SU-DHL-6 (cell line): ENCODE measurements around the gene MOB3B.

ENCODE experiments used
- H2AFZ ChIP-seq: fragments of 200-600 bp; sonication (generic); 2 replicates; pipeline ENCODE4 v1.6.1; 2014; ENCODE audit warnings: low read depth, mild to moderate bottlenecking, moderate library complexity, mixed read lengths, antibody characterized with exemption, low read length; ENCODE audit not compliant: severe bottlenecking
- H3F3A ChIP-seq: fragments of 200-600 bp; shearing (Covaris generic); 2 replicates; pipeline ENCODE4 v1.6.0; 2016; ENCODE audit warnings: antibody characterized with exemption, mild to moderate bottlenecking; ENCODE audit not compliant: insufficient read depth
- H3K27ac ChIP-seq: fragments of 200-600 bp; sonication (generic); 2 replicates; pipeline ENCODE4 v1.5.1; 2016; ENCODE audit warnings: low read depth, mild to moderate bottlenecking, low read length, moderate library complexity, mixed read lengths
- H3K27me3 ChIP-seq: fragments of 200-600 bp; sonication (generic), shearing (Covaris generic); 2 replicates; pipeline ENCODE4 v1.6.0; 2014; ENCODE audit warnings: mild to moderate bottlenecking, low read length
- H3K36me3 ChIP-seq: fragments of 200-600 bp; sonication (generic); 2 replicates; pipeline ENCODE4 v1.6.1; 2014; ENCODE audit warnings: mild to moderate bottlenecking, low read length, mixed read lengths
- H3K4me2 ChIP-seq: fragments of 300-600, 200-600 bp; shearing (Covaris generic), sonication (generic); 2 replicates; pipeline ENCODE4 v1.6.0; 2014; ENCODE audit warnings: low read length, low read depth, mild to moderate bottlenecking; ENCODE audit not compliant: poor library complexity, severe bottlenecking
- H3K4me3 ChIP-seq: fragments of 200-600 bp; sonication (generic); 2 replicates; pipeline ENCODE4 v1.5.1; 2014; ENCODE audit warnings: antibody characterized with exemption, low read length, mild to moderate bottlenecking, mixed read lengths; ENCODE audit not compliant: insufficient read depth, poor library complexity, severe bottlenecking
- H3K79me2 ChIP-seq: fragments of 200-600 bp; sonication (generic); 2 replicates; pipeline ENCODE4 v1.6.1; 2014; ENCODE audit warnings: mild to moderate bottlenecking, low read length, moderate library complexity; ENCODE audit not compliant: insufficient read depth
- H3K9ac ChIP-seq: fragments of 200-600 bp; sonication (generic); 2 replicates; pipeline ENCODE4 v1.7.0; 2014; ENCODE audit warnings: mild to moderate bottlenecking, low read length
- H3K9me2 ChIP-seq: fragments of 200-600 bp; sonication (generic); replicated peaks from 2 replicates; pipeline ENCODE4 v1.6.1; 2014; ENCODE audit warnings: low read length; ENCODE audit not compliant: insufficient read depth
- H3K9me3 ChIP-seq: fragments of 200-600 bp; sonication (generic); 2 replicates; pipeline ENCODE4 v1.6.1; 2014; ENCODE audit warnings: low read length, mixed read lengths; ENCODE audit not compliant: insufficient read depth
- H4K20me1 ChIP-seq: fragments of 200-600 bp; sonication (generic); 2 replicates; pipeline ENCODE4 v1.6.1; 2014; ENCODE audit warnings: low read depth, mild to moderate bottlenecking, antibody characterized with exemption, low read length, moderate library complexity, mixed read lengths
- EZH2phosphoT487 ChIP-seq: fragments of 200-600 bp; sonication (generic), shearing (Covaris generic); conservative IDR thresholded peaks from 2 replicates; pipeline ENCODE4 v1.6.1; 2018; ENCODE audit warnings: mild to moderate bottlenecking, antibody characterized with exemption, low read length, moderate library complexity, mixed read lengths
- TF ChIP-seq, protein P1 (sequence below): fragments of 200-600 bp; sonication (generic); IDR thresholded peaks from one replicate; pipeline ENCODE4 v1.5.1; 2017; ENCODE audit warnings: antibody characterized with exemption, mild to moderate bottlenecking, low read length, moderate library complexity; ENCODE audit not compliant: insufficient read depth, poor library complexity, severe bottlenecking

The MOB3B gene

DNA sequence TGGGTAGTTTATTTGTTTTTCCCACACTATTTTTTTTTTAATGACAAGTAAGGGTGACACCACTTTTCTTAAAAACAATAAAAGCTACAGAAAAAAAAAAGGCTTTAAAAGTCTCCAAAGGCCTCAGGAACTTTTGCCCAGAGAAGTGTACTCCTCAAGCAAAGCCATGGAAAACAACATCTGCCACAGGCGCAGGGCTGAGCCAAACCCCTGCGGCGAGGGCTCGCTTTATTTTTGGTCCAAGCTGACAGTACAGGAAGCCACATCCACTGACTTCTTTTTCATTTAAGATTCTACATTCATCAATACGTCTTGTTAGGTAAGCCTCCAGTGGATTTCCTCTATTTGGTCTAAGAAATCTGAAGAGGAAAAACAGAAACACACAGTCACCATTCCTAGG lies 57.4 kb downstream of the MOB3B start:
- no peaks in the 10 kb centered on the region for H3K36me3 ChIP-seq
- no peaks in the 10 kb centered on the region for H3K27me3 ChIP-seq
- H4K20me1 ChIP-seq, result no peaks in the 10 kb centered on the region
- no peaks in the 10 kb centered on the region for H3K9me2 ChIP-seq
- no peak overlapping the region for H3K4me3 ChIP-seq
- H3K27ac ChIP-seq, result no peak overlapping the region
- H2AFZ ChIP-seq, result no peak overlapping the region
- no peaks in the 10 kb centered on the region for H3K9me3 ChIP-seq
- H3K4me2 ChIP-seq, result no peak overlapping the region
- H3K79me2 ChIP-seq, result no peaks in the 10 kb centered on the region
- no peak overlapping the region for H3K9ac ChIP-seq
- TF ChIP-seq, protein P1, sequence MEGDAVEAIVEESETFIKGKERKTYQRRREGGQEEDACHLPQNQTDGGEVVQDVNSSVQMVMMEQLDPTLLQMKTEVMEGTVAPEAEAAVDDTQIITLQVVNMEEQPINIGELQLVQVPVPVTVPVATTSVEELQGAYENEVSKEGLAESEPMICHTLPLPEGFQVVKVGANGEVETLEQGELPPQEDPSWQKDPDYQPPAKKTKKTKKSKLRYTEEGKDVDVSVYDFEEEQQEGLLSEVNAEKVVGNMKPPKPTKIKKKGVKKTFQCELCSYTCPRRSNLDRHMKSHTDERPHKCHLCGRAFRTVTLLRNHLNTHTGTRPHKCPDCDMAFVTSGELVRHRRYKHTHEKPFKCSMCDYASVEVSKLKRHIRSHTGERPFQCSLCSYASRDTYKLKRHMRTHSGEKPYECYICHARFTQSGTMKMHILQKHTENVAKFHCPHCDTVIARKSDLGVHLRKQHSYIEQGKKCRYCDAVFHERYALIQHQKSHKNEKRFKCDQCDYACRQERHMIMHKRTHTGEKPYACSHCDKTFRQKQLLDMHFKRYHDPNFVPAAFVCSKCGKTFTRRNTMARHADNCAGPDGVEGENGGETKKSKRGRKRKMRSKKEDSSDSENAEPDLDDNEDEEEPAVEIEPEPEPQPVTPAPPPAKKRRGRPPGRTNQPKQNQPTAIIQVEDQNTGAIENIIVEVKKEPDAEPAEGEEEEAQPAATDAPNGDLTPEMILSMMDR, result no peak
- no peak for TF ChIP-seq EZH2phosphoT487
- no peaks in the 10 kb centered on the region for H3F3A ChIP-seq

DNA sequence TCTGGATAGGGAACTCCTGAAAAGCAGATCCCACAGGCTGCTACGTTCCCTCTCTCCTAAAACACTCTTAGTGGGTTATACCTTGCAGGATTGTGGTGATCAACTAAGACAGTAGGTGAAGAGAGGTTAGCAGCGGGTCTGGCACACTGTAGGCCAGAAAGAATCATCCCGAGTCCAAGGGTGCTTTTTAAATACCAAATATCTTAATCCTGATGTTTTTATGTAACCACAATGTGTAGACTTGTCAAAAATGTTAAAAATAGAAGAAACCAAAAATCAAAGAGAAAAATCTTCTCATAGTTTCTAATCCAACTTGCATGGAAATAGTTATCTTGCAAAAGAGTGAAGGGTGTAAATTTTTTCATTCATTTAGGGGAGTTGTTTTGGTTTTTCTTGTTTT lies 57.8 kb downstream of the MOB3B start:
- Histone ChIP-seq H3F3A (no peaks in the 10 kb centered on the region), H3K9me2 (no peaks in the 10 kb centered on the region), H2AFZ (no peak overlapping the region), H3K9me3 (no peaks in the 10 kb centered on the region), H4K20me1 (no peaks in the 10 kb centered on the region), H3K36me3 (no peaks in the 10 kb centered on the region), H3K4me3 (no peak overlapping the region), H3K27me3 (no peaks in the 10 kb centered on the region), H3K9ac (no peak overlapping the region), H3K4me2 (no peak overlapping the region), H3K27ac (no peak overlapping the region), H3K79me2 (no peaks in the 10 kb centered on the region)
- TF ChIP-seq, protein P1, result no peak
- no peak for TF ChIP-seq EZH2phosphoT487

DNA sequence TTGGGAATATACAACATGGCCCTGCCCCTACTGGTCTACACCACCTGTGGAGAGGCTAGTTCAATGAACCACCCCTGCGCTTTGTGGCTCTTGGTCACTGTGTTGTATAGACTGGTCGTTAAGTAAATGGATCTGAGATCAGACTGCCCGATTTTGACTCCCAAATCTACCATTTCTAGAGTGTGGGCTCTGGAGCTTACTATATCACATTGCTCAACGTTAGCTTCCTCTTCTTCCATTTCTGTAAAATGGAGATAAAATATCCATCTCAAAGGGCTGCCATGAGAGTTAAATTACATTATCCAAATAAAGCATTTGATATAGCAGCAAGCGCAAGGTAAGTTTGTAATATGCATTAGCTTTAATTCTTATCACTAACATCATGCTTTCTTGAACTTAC lies 58.2 kb downstream of the MOB3B start:
- H3K36me3 ChIP-seq, result no peaks in the 10 kb centered on the region
- no peak overlapping the region for H3K4me3 ChIP-seq
- no peak overlapping the region for H3K9ac ChIP-seq
- H3K27ac ChIP-seq, result no peak overlapping the region
- H3K9me2 ChIP-seq, result no peaks in the 10 kb centered on the region
- no peaks in the 10 kb centered on the region for H3K79me2 ChIP-seq
- H3F3A ChIP-seq, result no peaks in the 10 kb centered on the region
- H2AFZ ChIP-seq, result no peak overlapping the region
- H3K27me3 ChIP-seq, result no peaks in the 10 kb centered on the region
- TF ChIP-seq EZH2phosphoT487, result no peak
- TF ChIP-seq, protein P1, result no peak
- H4K20me1 ChIP-seq, result no peaks in the 10 kb centered on the region
- no peak overlapping the region for H3K4me2 ChIP-seq
- no peaks in the 10 kb centered on the region for H3K9me3 ChIP-seq
